HepG2 (cell line): ENCODE results near the gene TMEFF1. TPM values are rescaled to one million over a fixed set of nuclear protein-coding genes. Genes with fewer than 3 reads are reported as not detected.

ENCODE experiments used
- ATAC-seq: fragments of 200-7000 bp; cut with Tn5 transposase; 3 replicates; pipeline ENCODE4 v1.9.1; 2020; ENCODE audit warnings: mild to moderate bottlenecking, moderate library complexity
- BruUV-seq: library from RNA; stranded (reverse); fragments of 400-500 nt; replicated peaks from 2 replicates; lab custom pipeline; 2021; lab: Mats Ljungman, UMichigan
- CTCF ChIA-PET: fragments of 300-600 bp; formaldehyde crosslinking; extraction: SDS; loops from one replicate; lab custom pipeline; 2021; ENCODE audit warnings: low total read pairs, inconsistent platforms, low intra/inter-chr PET ratio; lab: Yijun Ruan, JAX
- POLR2A ChIA-PET: fragments of 350-600 bp; sonication (Branson Sonifier 250); formaldehyde crosslinking; loops from one replicate; lab custom pipeline; 2020; ENCODE audit warnings: antibody characterized with exemption, inconsistent platforms; lab: Yijun Ruan, JAX
- DNase-seq: peaks from one replicate; pipeline ENCODE4 v3.0.0-alpha.2; 2015; ENCODE audit warnings: low spot score
- FAIRE-seq: peaks from 3 replicates; lab custom pipeline; 2011; peaks lifted over from hg19 to GRCh38; lab: Jason Lieb, UNC
- H2AFZ ChIP-seq: one replicate; pipeline ENCODE4 v1.6.1; 2011; ENCODE audit warnings: low read length, inconsistent platforms
- H3K27ac ChIP-seq: fragments of 300-600 bp; 3 replicates; pipeline ENCODE4 v1.8.0; 2011; ENCODE audit warnings: mixed run types, mild to moderate bottlenecking, mixed read lengths, low read length, inconsistent platforms; ENCODE audit not compliant: insufficient read depth; ENCODE audit errors: extremely low read length
- H3K27me3 ChIP-seq, 2 experiments: fragments of 200-600 bp in 1 of 2; 2 replicates in 1 of 2; 3 replicates in 1 of 2; pipeline versions ENCODE4 v1.6.0 to v1.8.0; 2011; ENCODE audit warnings: low read length in 2 of 2, mild to moderate bottlenecking in 2 of 2, moderate library complexity in 2 of 2, inconsistent platforms in 1 of 2; ENCODE audit not compliant: insufficient read depth in 2 of 2, control insufficient read depth in 1 of 2
- H3K36me3 ChIP-seq, 2 experiments: fragments of 200-600 bp in 1 of 2; replicated peaks in 1 of 2; 2 replicates in 1 of 2; 3 replicates in 1 of 2; pipeline versions ENCODE4 v1.5.1 to v1.8.0; 2011; ENCODE audit warnings: low read length in 2 of 2, inconsistent platforms in 1 of 2; ENCODE audit not compliant: insufficient read depth in 2 of 2, control insufficient read depth in 1 of 2
- H3K4me1 ChIP-seq: 2 replicates; pipeline ENCODE4 v1.5.1; 2012; ENCODE audit warnings: low read length, inconsistent platforms; ENCODE audit not compliant: insufficient read depth
- H3K4me2 ChIP-seq: 2 replicates; pipeline ENCODE4 v1.6.0; 2011; ENCODE audit warnings: low read depth, low read length, inconsistent platforms
- H3K4me3 ChIP-seq, 3 experiments: fragments of 200-600 bp in 1 of 3; sonication (generic), shearing (Covaris generic) in 1 of 3; replicated peaks in 1 of 3; 2 replicates each; pipeline ENCODE4 v1.5.1; 2011 to 2016; ENCODE audit warnings: low read length in 3 of 3, inconsistent platforms in 2 of 3, low read depth in 2 of 3, mild to moderate bottlenecking in 2 of 3, control low read depth in 1 of 3, mixed read lengths in 1 of 3; ENCODE audit not compliant: insufficient read depth in 1 of 3
- H3K79me2 ChIP-seq: one replicate; pipeline ENCODE4 v1.6.1; 2011; ENCODE audit warnings: low read length, inconsistent platforms; ENCODE audit not compliant: insufficient read depth
- H3K9ac ChIP-seq: 2 replicates; pipeline ENCODE4 v1.6.0; 2011; ENCODE audit warnings: mild to moderate bottlenecking, low read depth, low read length, inconsistent platforms; ENCODE audit not compliant: insufficient read depth
- H3K9me3 ChIP-seq: 2 replicates; pipeline ENCODE4 v1.5.1; 2012; ENCODE audit warnings: mild to moderate bottlenecking, low read length
- H4K20me1 ChIP-seq: 2 replicates; pipeline ENCODE4 v1.6.0; 2011; ENCODE audit warnings: inconsistent platforms, mild to moderate bottlenecking, low read length, moderate library complexity; ENCODE audit not compliant: insufficient read depth
- ARID2 ChIP-seq: sonication (generic); formaldehyde crosslinking; IDR thresholded peaks from 2 replicates; pipeline ENCODE4 v1.8.1; 2022; ENCODE audit warnings: mild to moderate bottlenecking, missing genetic modification reagents, borderline replicate concordance
- EHMT2 ChIP-seq: fragments of 200-600 bp; sonication (generic); IDR thresholded peaks from 2 replicates; pipeline ENCODE4 v1.7.0; 2017; ENCODE audit warnings: antibody characterized with exemption, low read depth, low read length, borderline replicate concordance
- GLI4 ChIP-seq: sonication (generic); formaldehyde crosslinking; IDR thresholded peaks from 2 replicates; pipeline ENCODE4 v1.5.1; 2020; ENCODE audit warnings: missing genetic modification reagents, mild to moderate bottlenecking, moderate library complexity, borderline replicate concordance
- HNF1A ChIP-seq, 2 experiments: sonication (generic) in 1 of 2; formaldehyde crosslinking in 1 of 2; IDR thresholded peaks; 2 replicates each; pipeline versions ENCODE4 v1.4.0 to v1.6.1; 2016 to 2020; ENCODE audit warnings: borderline replicate concordance in 1 of 2, low read depth in 1 of 2, mild to moderate bottlenecking in 1 of 2, missing genetic modification reagents in 1 of 2
- HOXA5 ChIP-seq: sonication (generic); formaldehyde crosslinking; IDR thresholded peaks from 2 replicates; pipeline ENCODE4 v1.4.0; 2020; ENCODE audit warnings: missing genetic modification reagents
- ISL2 ChIP-seq: sonication (generic); formaldehyde crosslinking; IDR thresholded peaks from 2 replicates; pipeline ENCODE4 v1.5.0; 2020; ENCODE audit warnings: missing genetic modification reagents
- KLF12 ChIP-seq: sonication (generic); formaldehyde crosslinking; IDR thresholded peaks from 2 replicates; pipeline ENCODE4 v1.4.0; 2020; ENCODE audit warnings: missing genetic modification reagents, borderline replicate concordance
- MLLT10 ChIP-seq: sonication (generic); formaldehyde crosslinking; IDR thresholded peaks from 2 replicates; pipeline ENCODE4 v1.4.0; 2020; ENCODE audit warnings: missing genetic modification reagents
- MTERF4 ChIP-seq: sonication (generic); formaldehyde crosslinking; IDR thresholded peaks from 2 replicates; pipeline ENCODE4 v1.8.0; 2023; ENCODE audit warnings: mild to moderate bottlenecking, missing genetic modification reagents
- SKI ChIP-seq: fragments of 450-650 bp; IDR thresholded peaks from one replicate; pipeline ENCODE4 v1.6.1; 2018; ENCODE audit warnings: mild to moderate bottlenecking; ENCODE audit not compliant: partially characterized antibody
- UBTF ChIP-seq: sonication (generic); formaldehyde crosslinking; IDR thresholded peaks from 2 replicates; pipeline ENCODE4 v1.4.0; 2020; ENCODE audit warnings: mild to moderate bottlenecking, missing genetic modification reagents
- WGBS: methylation state at CpG from one replicate; pipeline ENCODE4 v1.1.6; 2017; ENCODE audit warnings: low lambda C conversion rate; 5-methylcytosine and 5-hydroxymethylcytosine counted together
- in situ Hi-C: cut with HindIII; loops from 2 replicates; pipeline ENCODE4 v1.10.0; 2017; ENCODE audit warnings: low pct_unique_long_range_greater_than_20kb; ENCODE audit not compliant: extremely low pct_ligation_motif_present
- intact Hi-C: fragments of 100-400 bp; cut with micrococcal nuclease; formaldehyde crosslinking; loops from one replicate; pipeline ENCODE4 v1.10.0; 2022; ENCODE audit not compliant: unreplicated experiment
- polyA plus RNA-seq, 8 experiments: library from polyadenylated mRNA; depleted of rRNA in 3 of 8; stranded (reverse) in 7 of 8; unstranded in 1 of 8; fragments of >200 nt; fragmentation: Illumina TruSeq in 4 of 8; extraction: Trizol in 4 of 8; gene quantifications; 2 replicates each; pipeline versions ENCODE4 v1.2.1 to v1.2.3, GENCODE V29; 2011 to 2016; ENCODE audit warnings: low read depth in 4 of 8, missing spikeins in 1 of 8, mixed read lengths in 1 of 8; ENCODE audit not compliant: insufficient read depth in 1 of 8
- total RNA-seq, 5 experiments: library from RNA; depleted of rRNA; stranded (reverse); fragments of >200 nt; fragmentation: Illumina TruSeq; extraction: Trizol; gene quantifications; 2 replicates each; pipeline ENCODE4 v1.2.3, GENCODE V29; 2016; ENCODE audit warnings: low read depth in 1 of 5

Gene TMEFF1
- total and polyA plus RNA-seq, 2 of the 13 experiments (the other 11 are each of a cell fraction or from before 2014, with no cell fraction given), result 0.87 to 1.9 TPM

GRCh38 chr9:100575006-100575405 is 102.1 kb downstream of the TMEFF1 start:
- FAIRE-seq (no peak), ATAC-seq (no peak), DNase-seq (no peak)
- Histone ChIP-seq H3K4me1 (no peaks in the 10 kb centered on the region), H3K36me3 (no peaks in the 10 kb centered on the region), H3K9ac (no peak overlapping the region), H3K27me3 (no peaks in the 10 kb centered on the region), H3K27ac (no peak overlapping the region), H3K9me3 (no peaks in the 10 kb centered on the region), H4K20me1 (no peaks in the 10 kb centered on the region), H3K4me3 (no peak overlapping the region), H3K4me2 (no peak overlapping the region), H3K79me2 (no peaks in the 10 kb centered on the region), H2AFZ (no peak overlapping the region)
- intact Hi-C loops (no loop called here), in situ Hi-C loops (loop anchor here (25.0 kb wide), 2 partner anchors 538 to 1413 kb away; no protein-coding TSS in a partner anchor)
- BruUV-seq, result no TSS peak
- ChIA-PET POLR2A (no interaction called here), CTCF (no interaction called here)
- no peak for TF ChIP-seq HOXA5
- TF ChIP-seq MLLT10 (CRISPR knock-in tag), result no peak
- no peak for TF ChIP-seq MTERF4
- no peak for TF ChIP-seq GLI4
- no peak for TF ChIP-seq HNF1A (IDR thresholded peaks at IDR 0.05; ENCODE audit: low read depth)
- no peak for TF ChIP-seq HNF1A (CRISPR knock-in tag; IDR thresholded peaks at IDR 0.05; ENCODE audit: borderline replicate concordance)
- TF ChIP-seq ARID2, result no peak
- TF ChIP-seq EHMT2, result no peak
- no peak for TF ChIP-seq SKI
- TF ChIP-seq UBTF, result no peak
- no peak for TF ChIP-seq KLF12 (CRISPR knock-in tag)
- TF ChIP-seq ISL2 (CRISPR knock-in tag), result no peak
- 70% methylated on average over 4 of the region's 4 CpGs for WGBS
